ENCODE measurements around the gene PARS2.

DNA sequence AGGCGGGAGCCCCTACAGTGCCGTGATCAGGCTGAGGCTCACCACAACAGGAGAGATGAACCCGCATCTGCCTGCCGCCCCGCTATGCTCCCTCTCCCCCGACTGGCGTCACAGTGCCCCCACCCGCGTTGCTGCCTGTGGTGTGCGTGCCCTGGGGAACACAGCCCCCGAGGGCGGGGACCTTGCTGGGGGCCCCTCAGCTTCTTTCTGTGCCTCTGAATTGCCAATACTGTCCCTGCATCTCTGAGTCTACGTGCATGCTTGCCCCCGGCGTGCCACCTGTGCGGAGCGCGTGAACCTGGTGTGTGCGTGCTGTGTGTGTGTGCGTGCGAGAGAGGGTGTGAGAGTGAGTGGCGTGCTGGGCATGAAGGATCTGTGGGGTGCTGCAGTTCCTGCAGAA lies 10.3 kb downstream of the PARS2 start:
- TF ChIP-seq, protein P1, sequence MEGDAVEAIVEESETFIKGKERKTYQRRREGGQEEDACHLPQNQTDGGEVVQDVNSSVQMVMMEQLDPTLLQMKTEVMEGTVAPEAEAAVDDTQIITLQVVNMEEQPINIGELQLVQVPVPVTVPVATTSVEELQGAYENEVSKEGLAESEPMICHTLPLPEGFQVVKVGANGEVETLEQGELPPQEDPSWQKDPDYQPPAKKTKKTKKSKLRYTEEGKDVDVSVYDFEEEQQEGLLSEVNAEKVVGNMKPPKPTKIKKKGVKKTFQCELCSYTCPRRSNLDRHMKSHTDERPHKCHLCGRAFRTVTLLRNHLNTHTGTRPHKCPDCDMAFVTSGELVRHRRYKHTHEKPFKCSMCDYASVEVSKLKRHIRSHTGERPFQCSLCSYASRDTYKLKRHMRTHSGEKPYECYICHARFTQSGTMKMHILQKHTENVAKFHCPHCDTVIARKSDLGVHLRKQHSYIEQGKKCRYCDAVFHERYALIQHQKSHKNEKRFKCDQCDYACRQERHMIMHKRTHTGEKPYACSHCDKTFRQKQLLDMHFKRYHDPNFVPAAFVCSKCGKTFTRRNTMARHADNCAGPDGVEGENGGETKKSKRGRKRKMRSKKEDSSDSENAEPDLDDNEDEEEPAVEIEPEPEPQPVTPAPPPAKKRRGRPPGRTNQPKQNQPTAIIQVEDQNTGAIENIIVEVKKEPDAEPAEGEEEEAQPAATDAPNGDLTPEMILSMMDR (conservative IDR thresholded peaks at IDR 0.05 in 1 of 2, IDR thresholded peaks at IDR 0.05 in 1 of 2; ENCODE audit: extremely low read depth in 1 of 2, insufficient read depth in 1 of 2, low read depth in 1 of 2, low read length in 2 of 2), result no peak
- no peak for TF ChIP-seq EZH2 (IDR thresholded peaks at IDR 0.05; ENCODE audit: borderline replicate concordance, low read length)
